ENCODE measurements around the gene PAGE2B.
"Not testable (repeated sequence)": the region's sequence is repeated elsewhere in the genome, so short reads cannot be mapped to it uniquely, and the experiment has no call there.

The PAGE2B gene

GRCh38 chrX:55111578-55112254 lies 36.9 kb downstream of the PAGE2B start:
- DNase-seq = no peak

GRCh38 chrX:55116589-55116988 lies 41.8 kb downstream of the PAGE2B start:
- DNase-seq = not testable (repeated sequence)

- DNase-seq = no peak
These were observed 43.7 kb downstream of the PAGE2B start for GRCh38 chrX:55118574-55118973.

GRCh38 chrX:55119271-55119670 lies 44.4 kb downstream of the PAGE2B start:
- DNase-seq = no peak

GRCh38 chrX:55119712-55120111 lies 44.9 kb downstream of the PAGE2B start:
- no peak for DNase-seq

- no peak for DNase-seq
These were observed 46.0 kb downstream of the PAGE2B start for GRCh38 chrX:55120761-55121358.

- DNase-seq = no peak
These were observed 49.1 kb downstream of the PAGE2B start for GRCh38 chrX:55123900-55124299.

- DNase-seq = no peak
These were observed 52.9 kb downstream of the PAGE2B start for GRCh38 chrX:55127692-55128091.
